Brain microvascular endothelial cell (primary cell): ENCODE results near the gene SORBS1.

ENCODE experiments used
- DNase-seq: peaks from one replicate; pipeline ENCODE4 v3.0.0-alpha.2; 2020
- H3K27ac ChIP-seq: fragments of 250-450 bp; sonication (Bioruptor Pico); 2 replicates; pipeline ENCODE4 v1.5.1; 2020; ENCODE audit warnings: mild to moderate bottlenecking, moderate library complexity
- H3K27me3 ChIP-seq: fragments of 250-450 bp; sonication (Bioruptor Pico); replicated peaks from 2 replicates; pipeline ENCODE4 v1.5.1; 2020; ENCODE audit warnings: mild to moderate bottlenecking
- H3K36me3 ChIP-seq: fragments of 250-450 bp; sonication (Bioruptor Pico); replicated peaks from 2 replicates; pipeline ENCODE4 v1.5.1; 2020; ENCODE audit warnings: mild to moderate bottlenecking
- H3K4me3 ChIP-seq: 2 replicates; pipeline ENCODE4 v1.5.1; 2011; ENCODE audit warnings: low read depth, mild to moderate bottlenecking, control low read depth, low read length, moderate library complexity
- CTCF ChIP-seq: IDR thresholded peaks from 2 replicates; pipeline ENCODE4 v1.5.1; 2011; ENCODE audit warnings: low read depth, mild to moderate bottlenecking, moderate library complexity, low read length, control low read depth, inconsistent platforms; ENCODE audit errors: missing control alignments
- in situ Hi-C: cut with HindIII; loops from 2 replicates; pipeline ENCODE4 v1.10.0; 2017; ENCODE audit warnings: low sequenced_read_pairs, low pct_ligation_motif_present

SORBS1 gene

GRCh38 chr10:95290461-95291364 lies 270.5 kb downstream of the SORBS1 start, which contains the start of gene PDLIM1:
Gene PDLIM1, minus strand, starts transcription at chr10:95291003. Its CDS starts 88 bp downstream, at chr10:95290915.
- peak; percentile 16 for TF ChIP-seq CTCF
- H3K36me3 ChIP-seq = no peaks in the 10 kb centered on the region
- H3K27me3 ChIP-seq = no peaks in the 10 kb centered on the region
- in situ Hi-C loops = no loop called here
- peak within 1 kb of the TSS; percentile 73 for H3K4me3 ChIP-seq
- no peak for DNase-seq
- H3K27ac ChIP-seq = peak within 1 kb of the TSS; percentile 52

GRCh38 chr10:95289921-95290421 lies 271.2 kb downstream of the SORBS1 start:
- H3K27ac ChIP-seq = no peak overlapping the region
- H3K27me3 ChIP-seq = no peaks in the 10 kb centered on the region
- H3K4me3 ChIP-seq = peak overlapping the region; percentile 73
- no peak for TF ChIP-seq CTCF
- in situ Hi-C loops = no loop called here
- DNase-seq = no peak
- H3K36me3 ChIP-seq = no peaks in the 10 kb centered on the region

- in situ Hi-C loops = no loop called here
- Histone ChIP-seq H3K4me3 (peak overlapping the region; percentile 73), H3K27me3 (no peaks in the 10 kb centered on the region), H3K36me3 (no peaks in the 10 kb centered on the region), H3K27ac (no peak overlapping the region)
- TF ChIP-seq CTCF = peak; percentile 27
- no peak for DNase-seq
Observed at GRCh38 chr10:95289003-95289920, 271.9 kb downstream of the SORBS1 start.

- Histone ChIP-seq H3K4me3 (no peak overlapping the region), H3K36me3 (no peaks in the 10 kb centered on the region), H3K27me3 (no peaks in the 10 kb centered on the region), H3K27ac (no peak overlapping the region)
- in situ Hi-C loops = no loop called here
- no peak for TF ChIP-seq CTCF
- no peak for DNase-seq
Observed at GRCh38 chr10:95288303-95288702, 272.9 kb downstream of the SORBS1 start.

GRCh38 chr10:95287281-95287680 lies 273.9 kb downstream of the SORBS1 start:
- no peak for TF ChIP-seq CTCF
- peak overlapping the region; percentile 5 for H3K27ac ChIP-seq
- in situ Hi-C loops = no loop called here
- DNase-seq = peak; percentile 55
- no peaks in the 10 kb centered on the region for H3K36me3 ChIP-seq
- H3K27me3 ChIP-seq = no peaks in the 10 kb centered on the region
- H3K4me3 ChIP-seq = no peak overlapping the region
